Mammary microvascular endothelial cell (primary cell): Measurements from ENCODE around the gene LPAR2. TPM values are rescaled to one million over a fixed set of nuclear protein-coding genes. Genes with fewer than 3 reads are reported as not detected.

Experiments used
- total RNA-seq: library from RNA; depleted of rRNA; stranded (reverse); fragments of >200 nt; gene quantifications from 2 replicates; pipeline ENCODE4 v1.2.3, GENCODE V29; 2015

Gene LPAR2
- 1.2 and 1.7 TPM in 2 replicates for total RNA-seq

DNA sequence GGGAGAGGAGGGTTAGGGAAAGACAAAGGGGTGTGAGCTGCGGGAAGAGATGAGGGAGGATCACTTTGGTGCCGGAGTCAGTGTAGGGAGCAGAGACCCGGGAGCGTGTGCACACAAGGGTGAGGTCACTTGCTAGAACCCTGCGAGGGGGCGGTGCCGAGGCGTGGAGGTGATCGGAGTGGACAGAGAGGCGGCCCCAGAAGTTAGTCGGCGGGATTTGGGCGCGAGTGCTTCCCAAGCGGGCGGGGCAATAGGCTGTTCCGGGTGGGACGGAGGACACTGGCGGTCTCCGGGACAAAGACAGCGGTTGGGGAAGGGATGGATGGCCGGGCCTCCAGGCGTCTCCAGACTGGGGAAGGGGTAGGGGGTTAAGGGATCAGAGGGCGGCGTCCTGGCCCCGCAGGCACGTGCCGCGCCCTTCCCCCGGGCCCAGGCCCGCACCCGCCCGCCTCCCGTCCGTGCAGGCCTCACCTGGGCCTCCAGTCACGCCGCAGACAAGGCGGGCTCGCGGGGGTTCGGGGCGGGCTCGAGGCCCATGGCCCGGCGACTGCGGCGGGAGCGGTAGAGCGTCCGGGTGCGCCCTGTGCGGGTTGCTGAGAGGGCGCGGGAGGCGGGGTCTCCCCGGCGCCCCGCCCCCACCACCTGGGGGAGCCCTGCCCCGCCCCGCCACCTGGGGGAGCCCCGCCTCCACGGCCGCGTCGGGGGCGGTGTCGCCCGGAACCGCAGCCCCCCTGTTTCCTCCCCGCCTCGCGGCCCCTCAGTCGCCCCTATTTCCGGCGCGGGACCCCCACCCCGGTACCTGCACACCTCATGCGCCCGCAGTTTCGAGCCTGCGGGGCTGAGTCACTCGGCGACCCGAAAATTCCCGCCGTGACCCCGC lies at the start of gene LPAR2:
Gene LPAR2, minus strand, starts transcription at position 600 of the 880 bp plus-strand sequence. CDS start 945 bp downstream, outside the sequence.

DNA sequence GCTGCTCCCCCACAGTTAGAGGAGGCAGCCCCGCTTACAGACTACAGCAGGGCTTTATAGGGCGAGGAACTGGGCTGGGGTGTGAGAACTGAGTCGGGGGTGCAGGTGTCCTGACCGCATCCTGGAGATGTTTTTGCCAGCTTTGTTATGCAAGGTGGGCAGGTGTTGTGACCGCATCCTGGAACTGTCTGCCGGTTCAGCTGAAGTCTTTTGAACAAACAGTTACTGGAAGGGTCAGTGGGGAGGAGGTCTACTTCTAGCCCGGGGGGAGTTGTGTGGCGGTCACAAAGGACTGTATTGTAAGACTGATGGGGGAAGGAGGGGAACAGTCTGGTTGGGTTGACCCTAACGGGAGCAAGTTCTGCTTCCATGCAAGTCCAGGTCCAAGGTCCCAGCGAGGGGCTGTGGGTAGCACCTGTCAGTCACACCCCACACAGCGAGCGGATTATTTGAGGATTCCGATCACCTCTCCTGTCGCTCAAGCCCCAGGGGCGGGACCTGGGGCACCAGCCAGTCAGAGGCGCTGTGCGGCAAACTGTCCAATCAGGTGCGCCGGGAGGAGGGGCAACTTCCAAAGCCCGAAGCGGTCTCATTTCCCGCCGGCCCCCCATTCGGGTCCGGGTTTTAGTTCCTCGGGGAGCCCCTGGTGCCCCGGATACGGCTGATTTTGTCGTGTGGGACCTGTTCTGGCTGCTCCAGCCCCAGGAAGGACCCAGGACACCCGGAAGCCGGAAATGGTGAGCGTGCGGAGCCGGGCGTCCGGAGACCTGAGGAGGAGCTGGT lies 40.4 kb upstream of the LPAR2 start, which contains the start of gene ZNF101:
Gene ZNF101, plus strand, starts transcription at position 610 of the 783 bp plus-strand sequence. Its CDS starts 125 bp downstream, at position 735.

DNA sequence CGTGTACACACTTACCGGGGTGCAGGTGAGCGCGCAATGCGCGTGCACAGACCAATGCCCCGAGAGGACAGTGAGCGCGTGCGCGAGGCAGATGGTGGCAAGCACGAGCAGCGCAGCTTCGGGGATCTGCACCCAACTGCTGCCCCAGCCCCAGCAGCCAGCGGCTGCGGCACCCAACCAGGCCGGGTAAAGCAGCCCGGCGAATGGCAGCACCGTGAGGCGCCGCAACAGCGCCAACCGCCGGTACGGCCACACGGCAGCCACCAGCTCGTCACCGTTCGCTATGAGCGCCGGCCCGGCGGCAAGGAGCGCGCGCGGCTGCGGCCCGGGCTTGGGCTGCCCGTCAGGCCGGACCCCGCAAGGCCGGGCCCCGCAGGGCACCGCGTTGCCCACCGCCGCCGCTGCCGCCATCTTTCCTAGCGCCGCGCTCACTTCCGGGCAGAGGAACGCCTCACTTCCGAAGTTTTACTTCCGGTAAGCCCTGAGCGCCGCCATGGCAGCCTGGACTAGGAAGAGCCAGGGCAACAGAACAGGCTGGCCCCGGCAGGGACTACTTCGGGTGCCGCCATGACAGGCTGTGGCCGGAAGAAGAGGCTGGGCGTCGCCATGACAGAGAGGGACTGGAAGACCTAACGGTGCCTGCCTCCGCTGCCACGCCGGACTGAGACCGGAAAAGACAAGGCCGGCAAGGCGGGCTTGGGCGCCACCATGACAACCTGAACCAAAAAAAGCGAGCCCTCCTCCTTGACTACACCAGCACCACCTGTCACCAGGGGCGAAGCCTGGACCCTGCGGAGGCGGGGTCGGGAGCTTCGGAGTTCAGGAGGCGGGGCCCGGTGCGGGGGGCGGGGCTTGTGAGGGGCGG lies 35.5 kb upstream of the LPAR2 start, which contains the start of gene ATP13A1:
Gene ATP13A1, minus strand, starts transcription at position 421 of the 865 bp plus-strand sequence. Its CDS starts 10 bp downstream, at position 411.

DNA sequence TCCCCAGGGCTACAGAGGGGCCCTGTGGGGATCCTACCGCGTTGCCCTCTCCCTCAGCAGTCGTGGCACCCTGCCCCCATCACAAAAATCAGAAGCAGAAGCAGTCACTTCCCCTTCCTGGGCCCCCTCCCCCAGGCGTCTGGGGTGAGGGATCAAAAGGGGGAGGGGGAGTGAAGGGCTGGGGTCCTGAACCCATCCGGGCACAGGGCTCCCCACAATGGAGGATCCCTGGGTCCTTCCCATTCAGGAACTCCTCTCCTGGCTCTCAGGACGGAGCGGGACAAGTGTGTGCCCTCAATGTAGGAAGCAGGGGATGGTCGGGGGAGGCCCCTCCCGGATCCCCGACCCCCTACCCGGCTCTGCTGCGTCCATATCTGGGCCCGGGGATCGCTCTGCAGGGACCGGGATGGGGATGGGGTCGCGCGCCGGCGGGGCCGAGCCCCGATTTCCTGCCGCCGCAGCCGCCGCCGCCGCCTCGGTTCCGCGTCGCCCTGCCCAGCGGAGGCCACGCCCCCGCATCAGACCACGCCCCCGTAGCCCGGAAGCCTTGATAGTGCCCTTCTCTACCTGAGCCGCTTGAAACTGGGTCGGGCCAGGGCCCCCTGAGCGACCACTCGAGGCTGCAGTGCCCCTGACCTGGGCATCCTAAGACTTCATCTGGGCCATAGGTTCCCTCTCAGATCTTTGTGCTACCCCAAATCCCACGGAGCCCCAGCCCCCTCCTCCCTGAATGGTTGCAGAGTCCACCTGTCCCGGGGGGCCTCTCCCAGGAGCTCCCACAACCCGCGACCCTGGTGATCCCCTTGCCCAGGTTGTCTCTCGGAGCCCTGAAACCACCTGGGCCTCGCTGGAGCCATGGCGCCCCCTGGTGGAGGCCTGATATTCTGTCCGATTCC lies 15.4 kb upstream of the LPAR2 start, which contains the start of gene GMIP:
Gene GMIP, minus strand, starts transcription at position 500 of the 896 bp plus-strand sequence. Its CDS starts 128 bp downstream, at position 372.

DNA sequence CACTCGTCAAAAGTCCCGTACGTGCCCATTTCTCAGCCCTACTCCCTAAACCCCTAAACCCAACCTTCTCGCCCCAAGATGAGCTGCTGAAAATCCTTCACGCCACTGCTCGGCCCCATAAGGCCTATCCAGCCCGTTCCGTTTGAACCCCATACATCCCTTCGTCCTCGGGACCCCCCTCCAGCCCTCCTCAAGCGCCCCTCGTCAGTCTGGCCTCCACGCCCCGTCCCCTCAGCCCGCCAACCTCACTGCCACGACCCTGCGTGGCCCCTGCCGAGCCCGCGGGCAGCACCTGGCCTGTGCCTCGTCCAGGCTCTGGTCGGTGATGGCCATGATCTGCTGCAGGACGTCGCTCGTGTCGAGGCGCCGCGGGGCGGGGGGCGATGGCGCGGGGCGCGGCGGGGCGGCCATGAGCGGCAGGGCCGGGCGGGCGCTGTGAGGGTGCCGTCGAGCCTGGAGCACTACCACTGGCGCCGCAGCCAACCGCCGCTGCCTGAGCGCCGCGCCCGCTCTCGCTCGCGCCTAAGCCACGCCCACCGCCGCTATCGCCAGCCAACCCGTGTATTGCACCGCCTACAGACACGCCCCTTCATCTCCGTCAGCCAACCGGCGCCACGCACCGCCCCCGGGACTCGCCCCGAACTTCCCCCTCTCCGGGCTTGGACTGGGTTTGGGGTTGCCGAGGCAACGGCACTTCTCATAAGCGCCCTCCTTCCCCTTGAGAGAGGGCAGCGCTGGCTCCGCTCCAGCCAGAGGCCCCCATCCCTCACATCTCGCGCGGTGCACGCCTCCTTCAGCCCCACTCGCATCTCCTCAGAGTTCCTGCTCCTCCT lies 9.6 kb downstream of the LPAR2 start, which contains the start of gene PBX4:
Gene PBX4, minus strand, starts transcription at position 469 of the 833 bp plus-strand sequence. Its CDS starts 58 bp downstream, at position 411.

Other genes with a start within 250 kb of the LPAR2 start
- gene GATAD2A, start 222.5 kb downstream of the LPAR2 start, total RNA-seq, result 95.4 and 97.3 TPM in 2 replicates
- 0.10 and 0.13 TPM in 2 replicates for gene TSSK6, start 112.7 kb downstream of the LPAR2 start, total RNA-seq
- 48.5 and 82.0 TPM in 2 replicates for gene NDUFA13, start 112.0 kb downstream of the LPAR2 start, total RNA-seq
- 0.05 and 0.07 TPM in 2 replicates for gene YJEFN3, start 99.3 kb downstream of the LPAR2 start, total RNA-seq
- gene CILP2, start 90.0 kb downstream of the LPAR2 start, total RNA-seq, result not detected in 2 replicates
- not detected in 2 replicates for gene PBX4, start 9.5 kb downstream of the LPAR2 start, total RNA-seq
- 9.9 and 10.2 TPM in 2 replicates for gene GMIP, start 15.4 kb upstream of the LPAR2 start, total RNA-seq
- 51.6 and 65.6 TPM in 2 replicates for gene ATP13A1, start 35.5 kb upstream of the LPAR2 start, total RNA-seq
- gene ZNF101, start 40.6 kb upstream of the LPAR2 start, total RNA-seq, result 7.2 and 9.6 TPM in 2 replicates
- 1.5 and 3.4 TPM in 2 replicates for gene ZNF14, start 104.9 kb upstream of the LPAR2 start, total RNA-seq
- 6.6 and 11.2 TPM in 2 replicates for gene ZNF506, start 193.5 kb upstream of the LPAR2 start, total RNA-seq
- gene ZNF253, start 237.7 kb upstream of the LPAR2 start, total RNA-seq, result 2.3 and 3.1 TPM in 2 replicates